HCT116 (cell line): ENCODE results near the gene DSTYK. TPM values are rescaled to one million over a fixed set of nuclear protein-coding genes. Genes with fewer than 3 reads are reported as not detected.

Source experiments
- ATAC-seq: fragments of 200-7000 bp; cut with Tn5 transposase; 2 replicates; pipeline ENCODE4 v1.9.1; 2020; ENCODE audit warnings: mild to moderate bottlenecking, moderate library complexity
- BruUV-seq: library from RNA; stranded (reverse); fragments of 400-500 nt; replicated peaks from 2 replicates; lab custom pipeline; 2021; lab: Mats Ljungman, UMichigan
- CTCF ChIA-PET: fragments of 300-600 bp; sonication (Branson Sonifier 250); formaldehyde crosslinking; loops from one replicate; lab custom pipeline; 2021; ENCODE audit warnings: antibody characterized with exemption; lab: Charles Lee
- POLR2A ChIA-PET: fragments of 300-600, 350-600 bp; sonication (Branson Sonifier 250); formaldehyde crosslinking; loops from one replicate; lab custom pipeline; 2021; ENCODE audit warnings: antibody characterized with exemption; lab: Charles Lee
- RAD21 ChIA-PET, 2 experiments: fragments of 300-600 bp; sonication (Branson Sonifier 250); formaldehyde crosslinking; loops; one replicate each; lab custom pipeline; 2023; ENCODE audit warnings: low total read pairs in 2 of 2; ENCODE audit not compliant: uncharacterized antibody in 2 of 2, unreplicated experiment in 2 of 2, low non-redundant PET in 1 of 2; lab: Charles Lee
- DNase-seq: peaks from one replicate; pipeline ENCODE4 v3.0.0-alpha.2; 2010; ENCODE audit warnings: low read depth, low spot score
- H2AFZ ChIP-seq: fragments of 200-600 bp; shearing (Covaris generic), sonication (generic); 2 replicates; pipeline ENCODE4 v1.6.1; 2017; ENCODE audit warnings: low read depth, mixed run types, mixed read lengths, antibody characterized with exemption, low read length; ENCODE audit not compliant: poor library complexity, severe bottlenecking
- H3K27ac ChIP-seq: 2 replicates; pipeline ENCODE4 v1.5.1; 2012; ENCODE audit warnings: low read depth, low read length
- H3K27me3 ChIP-seq: fragments of 200-600 bp; sonication (generic); 2 replicates; pipeline ENCODE4 v1.6.1; 2016; ENCODE audit warnings: mixed run types, low read length, mixed read lengths; ENCODE audit not compliant: insufficient read depth
- H3K36me3 ChIP-seq, 2 experiments: fragments of 200-500 bp in 1 of 2; fragments of 200-600 bp in 1 of 2; sonication (Bioruptor generic) in 1 of 2; sonication (generic) in 1 of 2; 2 replicates each; pipeline versions ENCODE4 v1.5.1 to v1.6.1; 2014 to 2016; ENCODE audit warnings: low read length in 2 of 2, inconsistent platforms in 1 of 2, mixed read lengths in 1 of 2, mixed run types in 1 of 2; ENCODE audit not compliant: insufficient read depth in 2 of 2, control insufficient read depth in 1 of 2
- H3K4me1 ChIP-seq, 2 experiments: fragments of 200-600 bp in 1 of 2; sonication (generic) in 1 of 2; 2 replicates each; pipeline versions ENCODE4 v1.5.1 to v1.6.1; 2012 to 2017; ENCODE audit warnings: low read length in 2 of 2, inconsistent platforms in 1 of 2, mild to moderate bottlenecking in 1 of 2, mixed read lengths in 1 of 2, mixed run types in 1 of 2, moderate library complexity in 1 of 2; ENCODE audit not compliant: insufficient read depth in 2 of 2, control insufficient read depth in 1 of 2
- H3K4me2 ChIP-seq: fragments of 200-600 bp; sonication (generic); 2 replicates; pipeline ENCODE4 v1.6.1; 2017; ENCODE audit warnings: mixed run types, low read length, mixed read lengths
- H3K4me3 ChIP-seq, 2 experiments: fragments of 200-600 bp in 1 of 2; sonication (generic) in 1 of 2; replicated peaks in 1 of 2; 2 replicates each; pipeline ENCODE4 v1.5.1; 2011 to 2016; ENCODE audit warnings: low read length in 2 of 2, control low read depth in 1 of 2, low read depth in 1 of 2, mild to moderate bottlenecking in 1 of 2, mixed read lengths in 1 of 2, mixed run types in 1 of 2
- H3K79me2 ChIP-seq: fragments of 200-600 bp; sonication (generic); 2 replicates; pipeline ENCODE4 v1.6.1; 2017; ENCODE audit warnings: mild to moderate bottlenecking, mixed run types, low read length, moderate library complexity, mixed read lengths; ENCODE audit not compliant: insufficient read depth
- H3K9ac ChIP-seq: fragments of 200-600 bp; sonication (generic); 2 replicates; pipeline ENCODE4 v1.6.1; 2016; ENCODE audit warnings: low read length, mixed read lengths
- H3K9me2 ChIP-seq: fragments of 200-600 bp; sonication (generic), shearing (Covaris generic); 2 replicates; pipeline ENCODE4 v1.6.1; 2017; ENCODE audit warnings: mixed run types, mild to moderate bottlenecking, moderate library complexity; ENCODE audit not compliant: insufficient read depth
- H3K9me3 ChIP-seq, 2 experiments: fragments of 200-500 bp in 1 of 2; fragments of 200-600 bp in 1 of 2; sonication (Bioruptor generic) in 1 of 2; sonication (generic) in 1 of 2; 2 replicates each; pipeline ENCODE4 v1.6.1; 2014 to 2017; ENCODE audit warnings: low read length in 2 of 2, mixed read lengths in 2 of 2, inconsistent platforms in 1 of 2, low read depth in 1 of 2, mild to moderate bottlenecking in 1 of 2, mixed run types in 1 of 2, moderate library complexity in 1 of 2; ENCODE audit not compliant: control insufficient read depth in 1 of 2, insufficient read depth in 1 of 2
- H4K20me1 ChIP-seq: fragments of 200-600 bp; sonication (generic), shearing (Covaris generic); 2 replicates; pipeline ENCODE4 v1.6.1; 2017; ENCODE audit warnings: mixed run types, mild to moderate bottlenecking, moderate library complexity; ENCODE audit not compliant: insufficient read depth
- ATF3 ChIP-seq: IDR thresholded peaks from 2 replicates; pipeline ENCODE4 v1.6.1; 2012
- CEBPB ChIP-seq: IDR thresholded peaks from 2 replicates; pipeline ENCODE4 v1.6.1; 2012; ENCODE audit warnings: low read depth
- EGR1 ChIP-seq: IDR thresholded peaks from 2 replicates; pipeline ENCODE4 v1.6.1; 2012; ENCODE audit warnings: low read depth
- EZH2 ChIP-seq: fragments of 200-600 bp; sonication (generic); IDR thresholded peaks from 2 replicates; pipeline ENCODE4 v1.6.1; 2017; ENCODE audit warnings: antibody characterized with exemption, mixed run types
- FOSL1 ChIP-seq: IDR thresholded peaks from 2 replicates; pipeline ENCODE4 v1.6.1; 2012; ENCODE audit warnings: low read depth
- JUND ChIP-seq: IDR thresholded peaks from 2 replicates; pipeline ENCODE4 v1.6.1; 2012
- POLR2A ChIP-seq: IDR thresholded peaks from 2 replicates; pipeline ENCODE4 v1.7.0; 2011; ENCODE audit warnings: borderline replicate concordance; ENCODE audit not compliant: insufficient read depth, insufficient read length; ENCODE audit errors: extremely low read depth
- POLR2AphosphoS5 ChIP-seq: IDR thresholded peaks from 2 replicates; pipeline ENCODE4 v1.6.1; 2011; ENCODE audit warnings: mild to moderate bottlenecking, low read depth, low read length, moderate library complexity
- RAD21 ChIP-seq: IDR thresholded peaks from 2 replicates; pipeline ENCODE4 v1.6.1; 2012; ENCODE audit warnings: low read depth, mild to moderate bottlenecking
- REST ChIP-seq: IDR thresholded peaks from 2 replicates; pipeline ENCODE4 v1.6.1; 2012; ENCODE audit warnings: low read depth
- SP1 ChIP-seq: IDR thresholded peaks from 2 replicates; pipeline ENCODE4 v1.6.1; 2012; ENCODE audit warnings: low read depth
- SRF ChIP-seq: IDR thresholded peaks from 2 replicates; pipeline ENCODE4 v1.6.1; 2012; ENCODE audit warnings: low read depth
- TCF7L2 ChIP-seq: IDR thresholded peaks from 2 replicates; pipeline ENCODE4 v1.7.0; 2011; ENCODE audit warnings: borderline replicate concordance, inconsistent platforms; ENCODE audit not compliant: insufficient read depth, insufficient read length; ENCODE audit errors: extremely low read depth
- ZBTB33 ChIP-seq: IDR thresholded peaks from 2 replicates; pipeline ENCODE4 v1.6.1; 2011; ENCODE audit warnings: mild to moderate bottlenecking, low read length, moderate library complexity; ENCODE audit not compliant: insufficient replicate concordance; ENCODE audit errors: extremely low read depth
- intact Hi-C: fragments of 100-400 bp; cut with micrococcal nuclease; formaldehyde crosslinking; loops from 2 replicates; pipeline ENCODE4 v1.10.0; 2022
- total RNA-seq: library from RNA; stranded (reverse); gene quantifications from one replicate; pipeline ENCODE4 v1.2.1, GENCODE V29; 2021; ENCODE audit not compliant: unreplicated experiment

The DSTYK gene
- total RNA-seq, 1 experiment from 2014 or later: 6.6 TPM

GRCh38 chr1:205211839-205212536 lies 486 bp upstream of the DSTYK start:
- DNase-seq: no peak
- intact Hi-C loops: loop anchor here (1.0 to 5.0 kb wide), 3 partner anchors 16 to 89 kb away; no protein-coding TSS in a partner anchor
- Histone ChIP-seq H4K20me1 (no peaks in the 10 kb centered on the region), H3K9me2 (no peaks in the 10 kb centered on the region), H3K36me3 (no peaks in the 10 kb centered on the region), H3K4me1 (peaks cover 2 to 16% of the 10 kb centered on the region in 2 experiments; a peak in 2 of 4 replicates), H3K79me2 (peaks cover 31% of the 10 kb centered on the region), H3K9ac (peak overlapping the region; percentile 93), H3K9me3 (no peaks in the 10 kb centered on the region), H3K4me2 (peak overlapping the region; percentile 95), H2AFZ (peak overlapping the region; percentile 69), H3K27ac (no peak overlapping the region), H3K4me3 (peak overlapping the region; percentile 74 to 99), H3K27me3 (no peaks in the 10 kb centered on the region)
- CTCF ChIA-PET: no interaction called here
- no peak for TF ChIP-seq POLR2A
- no peak for TF ChIP-seq EGR1
- TF ChIP-seq FOSL1: no peak
- no peak for TF ChIP-seq SRF
- no peak for TF ChIP-seq ATF3
- TF ChIP-seq JUND: no peak
- no peak for ATAC-seq
- POLR2A ChIA-PET: no interaction called here
- RAD21 ChIA-PET: no interaction called here
- TSS peak; percentile 24 for BruUV-seq

GRCh38 chr1:205210756-205211168 lies 740 bp downstream of the DSTYK start:
- Histone ChIP-seq H3K9me3 (no peaks in the 10 kb centered on the region), H4K20me1 (no peaks in the 10 kb centered on the region), H3K4me1 (peaks cover 2 to 16% of the 10 kb centered on the region in 2 experiments; a peak in 2 of 4 replicates), H3K79me2 (peaks cover 31% of the 10 kb centered on the region), H3K27ac (peak overlapping the region; percentile 74), H3K36me3 (no peaks in the 10 kb centered on the region), H3K27me3 (no peaks in the 10 kb centered on the region), H3K4me2 (peak overlapping the region; percentile 95), H3K9ac (peak overlapping the region; percentile 93), H2AFZ (peak overlapping the region; percentile 68), H3K9me2 (no peaks in the 10 kb centered on the region), H3K4me3 (peak overlapping the region; percentile 74 to 99)
- ChIA-PET POLR2A (no interaction called here), RAD21 (interaction anchor here in 1 of 2 experiments (0.6 kb wide), 1 partner anchor 64 kb away, joined by 3 read pairs; no protein-coding TSS in a partner anchor), CTCF (no interaction called here)
- intact Hi-C loops: loop anchor here (1.0 to 5.0 kb wide), 3 partner anchors 18 to 88 kb away; no protein-coding TSS in a partner anchor
- DNase-seq (no peak), ATAC-seq (no peak; the same call in 1 of the 2 replicates)
- no TSS peak for BruUV-seq
- TF ChIP-seq CEBPB (no peak), REST (no peak), TCF7L2 (no peak), RAD21 (no peak), ATF3 (no peak), ZBTB33 (no peak), EZH2 (no peak), SP1 (no peak), POLR2AphosphoS5 (no peak)
